ENCODE data around the gene SELENOI.

- no peak for TF ChIP-seq CTCF (IDR thresholded peaks at IDR 0.05)
- TF ChIP-seq EP300 (IDR thresholded peaks at IDR 0.05) = no peak
- TF ChIP-seq POLR2A (IDR thresholded peaks at IDR 0.05) = no peak
Observed at GRCh38 chr2:26355038-26355995, 9.4 kb downstream of the SELENOI start.
